GM21528 (cell line): Measurements from ENCODE around the gene MOB3B.

ENCODE experiments used
- ATAC-seq: cut with Tn5 transposase; IDR thresholded peaks from one replicate; pipeline ENCODE4 v1.9.1; 2021; ENCODE audit warnings: mild to moderate bottlenecking, moderate library complexity; ENCODE audit not compliant: unreplicated experiment, low FRiP score

MOB3B gene

DNA sequence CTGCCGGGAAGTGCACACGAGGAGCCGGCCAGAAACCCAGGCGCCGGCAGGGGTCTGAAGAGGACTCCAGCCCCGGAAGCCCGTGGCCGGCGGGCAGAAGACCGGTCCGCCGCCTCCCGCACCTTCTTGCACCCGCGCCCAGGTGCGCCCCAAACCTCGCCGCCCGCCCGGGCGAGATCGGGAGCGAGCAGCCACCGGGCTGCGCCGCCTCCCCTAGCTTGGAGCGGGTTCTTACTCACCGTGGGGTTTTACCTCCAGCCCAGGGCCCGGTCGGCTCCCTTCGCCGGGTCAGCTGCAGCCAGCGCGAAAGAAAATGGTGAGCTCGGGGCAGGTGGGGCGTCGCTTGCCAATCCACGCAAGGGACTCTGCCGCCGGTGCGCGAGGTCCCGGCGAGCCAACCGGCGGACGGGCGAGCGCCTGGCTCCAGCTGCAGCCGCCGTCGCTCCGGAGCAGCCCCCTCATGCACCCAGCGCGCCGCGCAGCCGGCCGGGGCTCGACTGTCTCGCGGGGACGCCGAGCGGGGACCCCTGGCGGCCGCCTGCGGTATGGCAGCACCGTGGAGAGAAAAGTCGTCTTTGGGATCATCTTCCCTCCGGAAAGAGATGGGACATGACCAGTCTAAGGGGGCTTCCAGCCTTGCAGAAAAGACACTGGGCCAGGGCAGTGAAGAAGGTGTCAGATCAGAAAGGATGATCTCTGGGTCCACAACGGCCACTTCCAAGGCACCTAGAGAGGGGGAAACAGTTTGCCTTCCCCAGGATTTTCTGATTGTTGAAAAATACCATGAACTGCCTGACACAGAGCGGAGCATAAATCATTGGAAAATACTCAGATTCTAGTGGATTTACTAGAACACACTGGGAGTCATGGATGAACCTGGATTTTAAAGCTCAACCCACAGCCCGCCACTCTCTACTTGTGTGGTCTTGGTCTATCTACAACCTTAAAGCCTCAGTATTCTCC, at the start of gene MOB3B:
Gene MOB3B (minus strand): TSS at position 499 of the 963 bp plus-strand sequence. CDS start 74,264 bp downstream, outside the sequence.
- peak; percentile 85 for ATAC-seq

DNA sequence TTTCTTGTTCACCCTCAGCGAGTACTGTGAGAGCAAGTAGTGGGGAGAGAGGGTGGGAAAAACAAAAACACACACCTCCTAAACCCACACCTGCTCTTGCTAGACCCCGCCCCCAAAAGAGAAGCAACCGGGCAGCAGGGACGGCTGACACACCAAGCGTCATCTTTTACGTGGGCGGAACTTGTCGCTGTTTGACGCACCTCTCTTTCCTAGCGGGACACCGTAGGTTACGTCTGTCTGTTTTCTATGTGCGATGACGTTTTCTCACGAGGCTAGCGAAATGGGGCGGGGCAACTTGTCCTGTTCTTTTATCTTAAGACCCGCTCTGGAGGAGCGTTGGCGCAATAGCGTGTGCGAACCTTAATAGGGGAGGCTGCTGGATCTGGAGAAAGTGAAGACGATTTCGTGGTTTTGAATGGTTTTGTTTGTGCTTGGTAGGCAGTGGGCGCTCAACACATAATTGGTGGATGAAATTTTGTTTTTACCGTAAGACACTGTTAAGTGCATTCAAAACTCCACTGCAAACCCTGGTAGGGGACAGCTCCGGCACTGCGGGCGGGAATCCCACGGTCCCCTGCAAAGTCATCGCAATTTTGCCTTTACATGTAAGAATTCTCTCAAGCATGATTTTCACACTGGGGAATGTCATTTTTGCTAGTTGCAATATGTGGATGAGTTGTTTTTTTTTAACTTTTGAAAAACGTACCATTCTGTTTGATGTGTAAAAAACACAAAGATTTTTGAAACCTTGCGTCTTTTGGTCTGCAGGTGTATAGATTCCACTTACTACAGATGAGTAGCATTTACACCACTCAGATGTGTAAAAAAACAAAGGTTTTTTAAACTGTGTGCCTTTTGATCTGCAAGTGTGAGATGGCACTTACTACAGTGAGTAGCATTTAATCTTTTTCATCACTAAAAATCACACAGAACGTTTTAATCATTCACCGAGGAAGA, 44.3 kb upstream of the MOB3B start:
- peak; percentile 91 for ATAC-seq

DNA sequence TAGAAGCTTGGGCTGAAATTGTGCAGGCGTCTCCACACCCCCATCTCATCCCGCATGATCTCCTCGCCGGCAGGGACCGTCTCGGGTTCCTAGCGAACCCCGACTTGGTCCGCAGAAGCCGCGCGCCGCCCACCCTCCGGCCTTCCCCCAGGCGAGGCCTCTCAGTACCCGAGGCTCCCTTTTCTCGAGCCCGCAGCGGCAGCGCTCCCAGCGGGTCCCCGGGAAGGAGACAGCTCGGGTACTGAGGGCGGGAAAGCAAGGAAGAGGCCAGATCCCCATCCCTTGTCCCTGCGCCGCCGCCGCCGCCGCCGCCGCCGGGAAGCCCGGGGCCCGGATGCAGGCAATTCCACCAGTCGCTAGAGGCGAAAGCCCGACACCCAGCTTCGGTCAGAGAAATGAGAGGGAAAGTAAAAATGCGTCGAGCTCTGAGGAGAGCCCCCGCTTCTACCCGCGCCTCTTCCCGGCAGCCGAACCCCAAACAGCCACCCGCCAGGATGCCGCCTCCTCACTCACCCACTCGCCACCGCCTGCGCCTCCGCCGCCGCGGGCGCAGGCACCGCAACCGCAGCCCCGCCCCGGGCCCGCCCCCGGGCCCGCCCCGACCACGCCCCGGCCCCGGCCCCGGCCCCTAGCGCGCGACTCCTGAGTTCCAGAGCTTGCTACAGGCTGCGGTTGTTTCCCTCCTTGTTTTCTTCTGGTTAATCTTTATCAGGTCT, 43.5 kb upstream of the MOB3B start, which contains the start of gene C9orf72:
Gene C9orf72 (minus strand): TSS at position 564 of the 716 bp plus-strand sequence. CDS start 6,361 bp downstream, outside the sequence.
- ATAC-seq = peak; percentile 74

DNA sequence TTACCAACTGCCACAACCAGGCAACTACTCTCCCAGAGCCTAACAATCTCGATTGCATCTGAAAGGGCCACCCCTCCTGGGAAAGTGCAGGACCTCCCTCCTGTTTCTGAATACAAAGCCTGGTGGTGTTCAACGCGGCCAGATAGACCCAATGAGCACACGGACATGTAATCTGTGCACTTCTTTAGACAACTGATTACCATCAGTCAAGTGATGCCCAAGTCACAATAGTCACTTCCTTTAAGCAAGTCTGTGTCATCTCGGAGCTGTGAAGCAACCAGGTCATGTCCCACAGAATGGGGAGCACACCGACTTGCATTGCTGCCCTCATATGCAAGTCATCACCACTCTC, 42.9 kb upstream of the MOB3B start:
- peak; percentile 29 for ATAC-seq

DNA sequence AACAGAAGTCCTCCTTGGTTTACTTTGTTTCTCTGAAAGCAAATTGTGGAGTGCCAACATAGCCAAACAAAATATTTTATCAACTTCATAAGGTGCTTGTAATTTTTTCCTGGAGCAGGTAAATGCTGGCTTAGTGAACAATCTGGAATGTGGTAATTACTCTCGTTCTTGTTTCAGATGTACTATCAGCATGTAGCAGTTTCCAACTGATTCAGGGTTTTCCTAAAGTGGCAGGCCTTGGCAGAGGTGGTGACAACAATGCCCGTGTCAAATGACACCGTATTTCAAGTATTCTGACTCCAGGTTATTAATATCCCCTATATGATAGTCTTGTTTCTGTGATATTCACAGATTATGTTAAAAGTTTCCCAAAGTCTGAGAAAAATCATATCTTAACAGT, 42.4 kb upstream of the MOB3B start:
- ATAC-seq = no peak

DNA sequence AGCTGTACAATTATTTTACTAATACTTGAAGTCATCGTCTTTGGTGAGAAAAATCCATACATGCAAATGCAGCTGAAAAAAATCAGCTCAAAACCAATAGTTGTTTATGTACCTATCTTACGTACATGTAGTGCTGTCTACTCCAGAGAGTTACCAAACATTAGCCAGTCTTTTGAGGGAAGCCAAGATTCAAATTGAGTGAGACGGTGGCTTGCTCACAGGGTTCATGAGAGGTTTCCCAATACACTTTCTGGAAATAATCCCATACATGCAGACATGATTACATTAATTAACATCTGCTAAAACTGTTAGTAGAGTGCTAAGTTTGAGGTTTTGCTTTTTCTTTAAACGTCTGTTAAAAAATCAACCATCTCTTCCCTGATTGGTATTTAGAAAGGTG, 41.4 kb upstream of the MOB3B start:
- no peak for ATAC-seq

DNA sequence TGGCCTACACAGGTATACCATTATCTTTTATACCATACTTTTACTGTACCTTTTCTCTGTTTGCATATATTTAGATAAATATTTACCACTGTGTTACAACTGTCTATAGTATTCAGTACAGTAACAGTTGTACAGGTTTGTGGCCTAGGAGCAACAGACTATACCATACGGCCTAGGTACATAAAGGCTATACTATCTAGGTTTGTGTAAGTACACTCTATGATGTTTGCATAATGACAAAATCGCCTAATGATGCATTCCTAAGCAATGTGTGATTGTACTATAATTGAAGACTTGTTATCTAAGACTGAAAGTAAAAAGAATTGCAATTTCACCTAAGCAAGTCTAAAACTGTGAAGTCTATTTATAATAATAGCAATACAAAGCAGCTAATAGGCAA, 39.8 kb upstream of the MOB3B start:
- ATAC-seq = no peak

DNA sequence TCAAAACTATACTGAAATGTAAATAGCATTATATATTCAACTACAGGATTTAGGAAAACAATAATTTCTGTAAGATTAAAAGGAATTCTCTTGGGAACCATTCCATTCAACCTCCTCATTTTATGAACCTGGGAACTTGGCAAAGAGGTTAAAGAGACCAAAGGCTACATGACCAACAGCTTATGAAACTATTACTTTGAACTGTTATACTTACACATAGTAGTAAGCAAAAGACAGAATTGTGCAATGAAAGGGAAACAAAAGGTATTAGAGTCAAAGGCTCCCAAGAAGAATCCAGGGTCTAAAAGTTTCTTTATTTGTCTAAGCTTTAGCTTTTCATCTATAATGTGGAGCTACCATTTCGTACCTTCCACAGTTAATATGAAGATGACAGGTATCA, 36.5 kb upstream of the MOB3B start:
- no peak for ATAC-seq

DNA sequence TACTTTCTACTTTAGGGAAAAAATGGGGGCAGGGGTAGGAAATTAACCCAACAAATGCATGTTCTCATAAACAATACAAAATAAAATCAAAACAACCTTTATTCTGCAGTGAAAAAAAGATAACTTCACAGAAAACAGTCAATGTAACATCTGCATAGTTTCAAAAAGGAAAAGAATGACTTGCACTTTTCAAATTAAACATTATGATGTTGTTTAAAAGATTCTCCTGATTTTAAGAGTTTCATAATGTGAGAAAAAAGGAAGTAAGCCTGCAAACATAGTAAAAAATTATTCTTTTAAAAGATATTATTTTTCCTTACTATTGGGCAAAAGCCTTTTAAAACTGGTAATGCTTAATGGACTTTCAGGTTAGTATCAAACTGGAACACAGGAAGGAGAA, 36.1 kb upstream of the MOB3B start:
- ATAC-seq = no peak

DNA sequence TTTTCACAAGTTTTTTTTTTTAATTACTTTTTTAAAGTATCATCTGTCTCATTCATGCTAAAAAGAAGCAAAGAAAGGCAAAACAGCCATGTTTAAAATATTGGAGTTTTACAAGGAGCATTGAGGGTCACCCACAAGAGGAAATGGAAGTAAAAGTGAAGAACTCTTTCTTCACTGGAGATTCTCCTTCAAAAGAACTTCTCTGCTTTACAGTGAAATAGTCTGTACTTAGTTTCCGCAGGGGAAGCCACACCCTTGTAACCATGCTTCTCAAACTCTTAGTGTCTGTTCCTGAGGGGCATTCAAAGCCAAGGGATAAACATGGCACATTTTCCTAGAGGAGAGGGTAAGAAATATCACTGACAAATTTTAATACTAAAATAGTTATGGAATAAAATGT, 35.1 kb upstream of the MOB3B start:
- ATAC-seq = peak; percentile 47

DNA sequence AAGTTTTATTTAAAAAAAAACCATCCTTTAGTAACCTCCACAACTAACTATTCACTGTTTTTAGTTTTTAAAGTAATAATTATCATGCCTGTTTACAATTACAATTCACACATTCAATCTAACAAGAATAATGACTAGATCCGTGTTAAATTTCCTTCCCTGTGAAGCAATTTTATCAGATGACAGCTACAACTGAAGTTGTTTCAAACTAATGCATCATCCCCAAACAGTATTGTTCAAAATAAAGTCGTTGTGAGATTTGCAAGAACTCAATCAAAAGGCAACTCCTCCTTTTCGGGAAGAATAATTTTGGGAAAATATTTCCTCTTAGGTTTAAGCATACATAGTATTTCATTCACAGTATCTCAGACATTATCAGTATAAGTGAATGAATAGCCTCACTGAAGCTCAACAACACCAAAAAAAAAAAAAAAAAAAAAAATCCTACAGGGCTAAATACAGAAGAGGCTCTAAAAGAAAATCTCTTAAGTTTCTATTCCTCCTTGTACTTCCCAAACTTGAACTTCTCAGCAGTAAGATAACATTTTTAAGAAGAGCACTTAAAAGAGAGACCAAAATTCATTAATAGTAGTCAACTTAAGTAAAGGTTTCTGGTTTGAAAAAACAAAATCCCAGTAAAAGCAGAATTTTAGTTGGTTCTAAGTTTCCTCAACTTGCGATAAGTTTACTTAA, 34.3 kb upstream of the MOB3B start:
- ATAC-seq = no peak

DNA sequence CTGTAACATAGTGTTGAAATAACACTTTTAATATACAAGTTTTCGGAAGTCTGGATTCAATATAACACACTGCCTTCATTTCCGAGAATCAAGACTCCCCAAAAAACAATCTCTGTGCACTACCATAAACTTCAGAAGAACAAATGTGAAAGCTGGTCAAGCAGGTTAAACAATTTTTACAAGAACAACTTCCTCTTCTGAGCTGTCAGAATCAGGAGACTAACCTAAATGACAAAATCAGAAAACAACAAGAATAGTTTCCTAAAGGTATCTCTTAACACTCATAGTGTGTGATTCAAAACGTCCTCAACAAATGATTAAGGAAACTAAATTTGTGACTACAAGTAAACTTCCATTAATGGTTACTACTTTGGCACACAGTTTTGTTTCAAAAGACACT, 32.1 kb upstream of the MOB3B start:
- ATAC-seq = no peak

DNA sequence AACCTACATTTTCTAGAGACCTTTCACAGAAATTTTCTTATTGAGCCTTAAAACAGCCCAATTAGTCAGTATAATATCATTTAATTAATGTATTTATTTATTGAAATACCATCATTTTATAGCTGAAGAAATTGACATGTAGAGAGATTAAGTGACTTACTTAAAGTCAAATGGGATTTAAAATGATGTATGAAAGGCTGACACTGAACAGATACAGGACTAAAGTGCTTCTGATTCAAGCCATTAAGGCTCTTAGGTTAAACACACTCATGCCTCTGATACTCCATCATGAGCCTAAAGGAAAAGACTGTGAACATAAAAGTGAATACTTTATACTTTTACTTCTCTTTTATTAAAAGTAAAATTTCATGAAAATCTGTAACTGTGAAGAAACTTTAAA, 30.8 kb upstream of the MOB3B start:
- no peak for ATAC-seq

DNA sequence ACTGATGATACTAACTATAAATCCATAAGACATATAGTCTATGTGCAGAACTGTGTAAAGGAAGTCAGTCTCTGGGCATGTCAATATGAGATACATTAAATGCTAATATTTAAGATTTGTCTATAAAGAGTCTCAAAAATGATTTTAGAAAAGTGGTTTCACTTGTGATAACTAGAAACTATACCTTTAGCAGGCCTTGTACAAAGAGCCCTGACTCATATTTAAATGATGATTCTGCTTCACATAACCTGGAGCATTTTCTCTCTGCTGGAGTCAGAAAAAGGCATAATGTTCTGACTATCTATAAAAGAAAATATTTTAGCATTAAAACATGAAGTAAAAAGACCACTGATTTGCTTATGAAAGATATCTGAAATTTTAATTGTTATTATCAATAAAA, 28.7 kb upstream of the MOB3B start:
- no peak for ATAC-seq

DNA sequence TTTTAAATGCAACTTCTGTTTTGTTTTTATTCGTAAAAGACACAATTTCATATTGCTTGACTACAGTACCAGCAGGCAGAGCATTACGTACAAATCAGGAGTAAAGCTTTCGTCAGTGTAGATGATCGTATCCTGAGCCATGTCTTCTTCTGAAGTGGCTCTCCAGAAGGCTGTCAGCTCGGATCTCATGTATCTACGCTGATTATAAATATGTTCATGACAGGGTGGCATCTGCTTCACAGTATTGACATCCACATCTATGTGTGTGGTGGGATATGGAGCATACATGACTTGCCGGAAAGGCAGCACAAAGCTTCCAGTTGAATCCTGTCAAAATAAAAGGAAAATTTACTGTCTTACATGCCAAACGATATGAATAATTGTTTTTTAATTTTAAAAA, 26.9 kb upstream of the MOB3B start:
- no peak for ATAC-seq

DNA sequence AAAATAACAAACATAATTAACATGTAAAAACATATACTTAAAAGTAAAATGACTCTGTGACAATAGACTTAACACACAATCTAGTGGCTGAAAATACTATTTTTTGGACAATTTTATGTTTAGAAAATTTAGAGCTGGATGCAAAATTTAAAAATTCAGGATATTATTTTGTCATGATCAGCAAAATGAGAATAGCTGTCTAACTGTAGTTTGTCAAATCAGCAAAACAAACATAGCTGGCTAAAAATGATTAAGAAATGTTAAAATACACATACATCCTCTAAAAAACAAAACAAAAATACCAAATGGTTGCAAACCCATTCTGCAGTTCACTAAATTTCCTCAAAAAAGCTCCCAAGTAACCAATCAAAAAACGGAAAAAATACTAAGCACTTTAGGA, 25.1 kb upstream of the MOB3B start:
- no peak for ATAC-seq

DNA sequence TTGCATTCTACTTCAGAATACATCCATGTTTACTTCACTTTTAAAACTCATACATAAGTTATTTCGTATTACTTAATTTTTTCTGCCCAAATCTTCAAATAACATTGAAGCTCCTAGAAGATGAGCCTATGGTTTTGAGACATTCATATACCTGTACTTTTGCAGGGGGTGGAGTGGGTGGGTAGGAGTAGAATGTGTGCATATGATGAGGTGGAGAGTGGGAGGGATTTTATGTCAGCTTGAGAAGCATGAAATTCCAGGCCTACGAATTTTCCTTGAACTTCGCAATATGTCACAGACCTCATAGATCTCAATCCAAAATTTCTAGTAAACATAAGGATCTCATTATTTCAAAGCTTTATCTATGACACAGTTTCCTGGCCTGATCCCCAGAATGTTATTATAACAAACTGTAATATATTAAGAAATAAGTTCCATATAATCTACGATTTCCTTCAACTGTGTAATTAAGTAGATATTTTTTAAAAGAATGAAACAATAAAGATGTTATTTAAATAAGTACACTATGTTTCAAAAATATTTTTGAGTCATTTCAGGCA, 19.7 kb upstream of the MOB3B start:
- no peak for ATAC-seq

DNA sequence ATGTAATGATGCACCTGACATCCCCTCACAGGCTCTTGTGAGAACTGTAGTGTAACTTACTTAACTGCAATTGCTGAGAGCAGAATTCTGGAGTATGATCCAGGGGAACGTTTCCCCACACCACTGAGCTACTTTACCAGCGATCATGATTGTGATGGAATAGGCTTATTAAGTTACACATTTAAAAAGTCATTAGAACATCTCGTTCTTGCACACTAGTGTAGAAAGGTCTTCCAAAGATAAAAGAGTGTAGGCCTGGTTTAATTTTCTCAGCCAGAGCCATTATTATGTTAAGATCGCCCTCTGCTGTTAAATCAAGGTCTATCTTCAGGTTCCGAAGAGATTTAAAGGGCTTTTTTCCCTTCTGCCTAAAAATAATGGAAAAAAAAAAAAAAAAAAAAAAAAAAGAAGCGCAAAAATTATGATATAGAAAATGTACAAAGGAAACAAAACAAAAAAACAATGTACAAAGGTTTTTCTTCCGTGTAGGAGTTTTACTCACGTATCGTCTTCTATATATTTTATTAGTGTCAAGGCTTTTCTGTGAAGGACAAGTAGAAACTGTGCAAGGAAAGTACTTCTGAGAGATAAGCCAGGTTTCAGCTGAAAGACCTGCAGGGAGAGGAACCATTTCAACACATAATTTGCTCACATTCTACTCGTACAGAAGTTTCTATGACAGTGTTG, 18.6 kb upstream of the MOB3B start:
- no peak for ATAC-seq

DNA sequence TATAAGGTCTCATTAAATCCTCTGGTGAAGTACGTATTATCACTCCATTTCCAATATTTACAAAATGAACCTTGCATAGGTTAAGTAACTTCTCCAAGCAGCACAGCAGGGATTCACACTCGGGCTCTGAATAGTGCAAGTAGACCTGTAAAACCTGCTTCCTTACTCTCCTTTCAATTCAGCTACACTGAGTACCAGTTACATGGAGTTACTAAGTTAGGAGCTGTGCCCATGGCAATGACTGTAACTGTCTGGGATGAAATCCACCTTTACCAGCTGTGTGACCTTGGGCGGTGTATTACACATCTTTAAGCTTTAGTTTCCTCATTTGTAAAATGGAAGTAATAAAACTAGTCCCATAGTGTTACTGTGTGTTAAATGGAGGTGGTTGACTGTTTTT, 15.9 kb upstream of the MOB3B start:
- no peak for ATAC-seq
